ENCODE measurements around the gene CLEC18B.
"Not testable (repeated sequence)": the region's sequence is repeated elsewhere in the genome, so short reads cannot be mapped to it uniquely, and the experiment has no call there.

CLEC18B gene

DNA sequence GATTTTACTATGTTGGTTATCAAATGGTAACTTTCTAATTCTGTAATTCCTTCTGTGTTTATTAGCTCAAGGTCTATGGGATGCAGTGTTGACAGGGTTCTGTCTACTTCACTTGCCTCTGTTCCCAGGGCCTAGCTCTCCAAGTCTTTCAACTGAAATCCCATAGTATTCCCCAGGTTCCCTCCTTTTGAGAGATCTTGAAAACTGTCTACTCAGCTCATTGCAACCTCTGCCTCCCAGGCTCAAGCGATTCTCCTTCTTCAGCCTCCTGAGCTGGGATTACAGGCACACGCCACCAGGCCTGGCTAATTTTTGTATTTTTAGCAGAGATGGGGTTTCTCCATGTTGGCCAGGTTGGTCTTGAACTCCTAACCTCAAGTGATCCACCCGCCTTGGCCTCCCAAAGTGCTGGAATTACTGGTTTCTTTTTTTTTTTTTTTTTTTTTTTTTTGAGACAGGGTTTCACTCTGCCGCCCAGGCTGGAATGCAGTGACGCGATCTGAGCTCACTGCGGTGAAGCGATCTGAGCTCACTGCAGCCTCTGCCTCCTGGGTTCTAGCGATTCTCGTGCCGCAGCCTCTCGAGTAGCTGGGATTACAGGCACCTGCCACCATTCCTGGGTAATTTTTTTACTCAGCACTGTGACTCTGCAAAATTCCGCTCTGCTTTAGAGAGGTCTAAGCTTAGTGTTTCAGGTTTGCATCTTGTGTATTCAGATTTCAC is 22.5 kb upstream of the CLEC18B start:
- not testable (repeated sequence) for DNase-seq

GRCh38 chr16:74439685-74440084 is 18.4 kb upstream of the CLEC18B start:
- no peak for DNase-seq

- no peak for DNase-seq
Measured at GRCh38 chr16:74438492-74438979, 17.3 kb upstream of the CLEC18B start.

GRCh38 chr16:74431516-74431915 is 10.2 kb upstream of the CLEC18B start:
- DNase-seq, result no peak

DNA sequence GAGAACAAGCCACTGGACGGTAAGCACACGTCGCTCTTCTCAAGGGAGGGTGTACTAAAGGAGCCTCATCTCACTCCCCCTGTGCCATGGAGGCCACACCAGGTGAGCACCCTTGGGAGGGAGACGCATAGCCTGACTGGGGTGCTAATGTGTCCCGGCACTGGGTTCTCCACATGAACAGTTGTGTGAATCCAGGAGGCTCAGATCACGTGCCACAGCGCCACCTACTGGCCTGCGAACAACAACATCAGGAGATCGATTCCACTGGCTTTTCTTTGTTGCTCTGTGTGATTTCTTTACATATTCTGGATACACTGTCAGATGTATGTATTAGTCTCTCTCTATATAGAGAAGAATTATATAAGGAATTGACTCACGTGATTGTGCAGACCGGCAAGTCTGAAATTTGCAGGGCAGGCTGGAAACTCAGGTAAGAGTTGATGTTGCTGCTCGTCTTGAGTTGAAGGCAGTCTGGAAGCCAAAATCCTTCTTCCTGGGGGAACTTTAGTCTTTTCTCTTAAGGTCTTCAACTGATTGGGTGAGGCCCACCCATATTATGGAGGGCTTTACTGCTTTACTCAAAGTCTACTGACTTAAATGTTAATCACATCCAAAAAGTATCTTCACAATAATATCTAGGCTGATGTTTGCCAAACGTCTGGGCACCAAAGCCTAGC is 8.9 kb upstream of the CLEC18B start:
- peak; percentile 19 for DNase-seq

DNA sequence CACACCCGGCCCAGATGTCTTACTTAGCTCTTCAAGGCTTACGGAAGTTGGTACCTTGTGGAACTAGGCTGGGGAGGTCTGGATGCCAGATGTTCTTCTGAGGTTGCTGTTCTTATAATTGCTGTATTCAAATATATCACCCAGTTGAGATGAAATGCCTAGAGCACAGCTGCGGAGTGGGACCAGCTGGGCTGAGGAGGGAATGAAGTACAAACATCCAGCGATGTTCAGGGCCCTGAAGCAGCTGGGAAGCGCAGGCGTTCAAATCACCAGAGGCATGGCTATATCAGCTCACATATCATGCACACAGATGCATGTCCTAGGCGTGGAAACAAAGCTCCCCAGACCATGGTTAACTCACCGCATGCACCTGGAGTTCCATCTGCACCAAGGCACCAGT is 7.2 kb upstream of the CLEC18B start:
- not testable (repeated sequence) for DNase-seq

DNA sequence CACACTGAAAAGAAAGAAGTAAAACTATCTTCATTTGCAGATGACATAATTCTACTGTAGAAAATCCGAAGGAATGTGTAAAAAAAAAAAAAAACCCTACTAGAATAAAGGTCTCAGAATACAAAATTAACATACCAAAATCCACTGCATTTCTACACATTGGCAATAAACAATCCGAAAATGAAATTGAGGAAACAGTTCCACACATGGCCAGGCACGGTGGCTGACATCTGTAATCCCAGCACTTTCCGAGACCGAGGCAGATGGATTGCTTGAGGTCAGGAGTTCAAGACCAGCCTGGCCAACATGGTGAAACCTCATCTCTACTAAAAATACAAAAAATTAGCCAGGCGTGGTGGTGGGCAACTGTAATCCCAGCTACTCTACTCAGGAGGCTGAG is 4.5 kb upstream of the CLEC18B start:
- not testable (repeated sequence) for DNase-seq

- not testable (repeated sequence) for DNase-seq
Measured at GRCh38 chr16:74423721-74424120, 2.4 kb upstream of the CLEC18B start.

DNA sequence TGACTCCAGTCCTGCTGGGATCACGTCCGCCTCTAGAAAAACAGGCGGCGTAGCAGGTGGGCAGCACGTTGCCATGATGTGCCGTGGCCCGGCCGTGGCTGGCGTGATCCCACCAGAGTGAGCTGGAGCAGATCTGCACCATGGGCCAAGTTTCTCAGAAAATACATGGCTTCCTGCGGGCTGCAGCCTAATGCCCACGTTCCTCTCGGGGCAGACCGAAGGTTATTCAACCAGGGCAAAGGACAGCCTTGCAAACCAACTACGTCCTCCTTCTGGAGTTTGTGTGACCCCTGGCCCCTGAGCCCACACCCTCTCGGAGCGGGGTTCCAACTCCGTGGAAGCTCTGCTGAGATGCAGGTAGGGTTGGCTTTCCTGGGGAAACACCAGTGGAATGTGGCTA is 808 bp upstream of the CLEC18B start:
- not testable (repeated sequence) for DNase-seq

- DNase-seq, result not testable (repeated sequence)
Measured at GRCh38 chr16:74421482-74421785, 156 bp upstream of the CLEC18B start.

GRCh38 chr16:74419811-74420210 is 1.5 kb downstream of the CLEC18B start:
- not testable (repeated sequence) for DNase-seq

GRCh38 chr16:74417897-74418296 is 3.4 kb downstream of the CLEC18B start:
- DNase-seq, result not testable (repeated sequence)

GRCh38 chr16:74413920-74414319 is 7.4 kb downstream of the CLEC18B start:
- DNase-seq, result not testable (repeated sequence)

DNA sequence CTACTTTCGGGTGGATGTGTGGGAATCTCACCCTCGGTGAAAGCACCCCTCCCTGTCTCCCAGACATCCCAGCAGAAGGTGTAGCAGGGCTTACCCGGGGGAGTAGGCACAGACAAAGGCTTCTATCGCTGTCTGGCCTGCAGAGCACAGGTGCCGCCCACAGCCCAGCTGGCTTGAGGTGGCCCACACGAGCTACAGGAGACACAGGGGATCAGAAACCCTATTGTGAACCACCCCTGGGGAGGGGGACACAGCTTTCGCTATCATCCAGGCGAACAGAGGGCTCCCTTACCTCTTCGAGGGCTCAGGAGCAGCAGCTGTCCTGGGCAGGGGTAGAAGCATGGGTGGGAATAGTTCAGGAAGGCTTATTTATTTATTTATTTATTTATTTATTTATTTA is 7.8 kb downstream of the CLEC18B start:
- DNase-seq, result not testable (repeated sequence)

GRCh38 chr16:74412775-74413390 is 8.4 kb downstream of the CLEC18B start:
- not testable (repeated sequence) for DNase-seq

- not testable (repeated sequence) for DNase-seq
Measured at GRCh38 chr16:74412138-74412774, 9.0 kb downstream of the CLEC18B start.

DNA sequence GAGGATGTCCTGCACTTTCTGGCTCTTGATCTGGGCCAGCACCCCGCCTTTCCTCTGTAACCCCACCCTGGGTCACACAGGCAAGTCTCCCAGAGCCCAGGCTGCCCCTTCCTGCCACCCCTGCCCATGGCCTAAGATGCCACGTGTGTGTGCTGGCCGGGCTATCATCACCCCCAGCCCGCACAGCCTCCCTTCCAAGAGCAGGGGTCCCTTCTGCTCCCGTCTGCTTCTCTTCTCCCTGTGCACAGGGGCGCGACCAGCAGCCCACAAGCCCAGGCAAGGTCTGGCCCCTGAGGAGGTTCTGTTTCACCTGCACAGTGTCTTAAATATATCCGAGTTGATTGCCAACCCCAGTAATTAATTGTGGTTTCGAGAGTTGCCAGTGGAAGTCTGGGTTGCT is 10.3 kb downstream of the CLEC18B start:
- DNase-seq, result not testable (repeated sequence)

GRCh38 chr16:74410057-74410957 is 11.0 kb downstream of the CLEC18B start:
- DNase-seq, result not testable (repeated sequence)

- not testable (repeated sequence) for DNase-seq
Measured at GRCh38 chr16:74409185-74409981, 11.9 kb downstream of the CLEC18B start.

DNA sequence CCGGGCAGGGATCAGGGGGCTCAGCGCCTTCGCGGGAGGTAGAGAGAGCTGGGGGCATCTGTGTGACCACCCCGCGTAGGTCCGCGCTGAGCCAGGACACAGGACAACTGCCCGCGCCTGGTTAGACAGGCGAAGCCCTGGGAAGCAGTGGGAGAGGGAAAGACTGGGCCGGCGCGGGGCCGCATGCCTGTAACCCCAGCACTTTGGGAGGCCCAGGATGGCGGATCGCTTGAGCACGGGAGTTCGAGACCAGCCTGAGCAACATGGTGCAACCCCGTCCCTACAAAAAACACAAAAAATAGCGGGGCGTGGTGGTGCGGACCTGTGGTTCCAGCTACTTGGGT is 13.9 kb downstream of the CLEC18B start:
- not testable (repeated sequence) for DNase-seq

DNA sequence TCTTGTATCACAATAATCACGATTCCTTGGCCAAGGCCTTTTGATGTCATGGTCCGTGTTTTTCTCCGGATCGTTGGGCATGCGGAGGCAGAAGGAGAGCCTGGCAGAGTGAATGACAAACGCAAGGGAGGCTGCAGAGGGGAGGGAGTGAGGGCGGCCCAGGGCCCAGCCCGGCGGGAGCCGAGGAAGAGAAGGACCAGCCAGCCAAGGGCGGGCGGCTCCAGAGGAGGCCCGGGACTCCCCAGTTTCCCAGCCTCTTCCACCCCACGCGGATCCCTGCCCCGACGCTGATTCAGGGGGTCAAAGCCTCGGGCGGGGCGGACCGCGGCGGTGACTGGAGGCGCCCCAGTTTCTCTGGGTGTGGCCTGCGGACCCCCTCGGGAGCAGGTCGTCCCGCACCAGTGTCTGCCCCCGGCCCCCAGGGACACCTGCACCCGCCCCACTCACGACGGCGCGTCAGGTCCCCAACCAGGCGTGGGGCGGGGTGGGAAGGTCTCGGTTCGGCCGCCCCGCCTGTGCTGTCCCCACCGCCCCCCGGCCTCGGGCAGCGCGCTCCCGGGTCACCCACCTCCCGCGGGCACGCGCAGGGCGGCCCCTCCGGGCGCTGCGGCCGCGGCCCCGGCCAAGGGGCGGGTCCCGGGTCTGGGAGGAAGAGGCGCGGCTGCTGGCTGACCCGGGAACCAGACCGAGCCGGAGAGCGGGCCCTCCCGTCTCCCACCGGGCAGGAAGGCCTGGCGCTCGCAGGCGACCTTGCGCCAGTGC is 14.5 kb downstream of the CLEC18B start:
- DNase-seq, result not testable (repeated sequence)

All from NCI-H1694 (cell line).